ENCODE data around the gene TXNRD3. TPM values are rescaled to one million over a fixed set of nuclear protein-coding genes. Genes with fewer than 3 reads are reported as not detected.
"Not testable (repeated sequence)": the region's sequence is repeated elsewhere in the genome, so short reads cannot be mapped to it uniquely, and the experiment has no call there.

TXNRD3 gene
- total RNA-seq, 4 donors from 2014 or later, result 1.4 to 11.6 (median 2.8) TPM

DNA sequence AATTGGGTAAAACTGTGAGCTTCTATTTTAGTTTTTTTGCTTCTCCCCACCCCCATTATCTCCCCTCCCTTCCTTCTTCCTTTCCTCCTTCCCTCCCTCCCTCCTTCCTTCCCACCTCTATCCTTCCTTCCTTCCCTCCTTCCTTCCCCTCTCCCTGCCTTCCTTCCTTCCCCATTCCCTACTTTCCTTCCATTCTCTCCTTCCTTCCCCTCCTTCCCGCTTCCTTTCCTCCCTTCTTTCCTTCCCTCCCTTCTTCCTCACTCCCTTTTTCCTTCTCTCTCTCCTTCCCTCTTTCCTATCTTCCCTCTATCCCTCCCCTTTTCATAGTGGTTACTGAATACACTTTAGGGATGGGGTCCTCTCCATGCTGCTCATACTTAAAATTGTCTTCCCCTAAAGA, 55.8 kb downstream of the TXNRD3 start:
- H3K36me3 ChIP-seq, result no peaks in the 10 kb centered on the region
- DNase-seq, result no peak
- no peaks in the 10 kb centered on the region for H3K9me3 ChIP-seq
- H3K27ac ChIP-seq, result no peak overlapping the region
- no peak for TF ChIP-seq POLR2A (IDR thresholded peaks at IDR 0.05)
- TF ChIP-seq, protein P1, sequence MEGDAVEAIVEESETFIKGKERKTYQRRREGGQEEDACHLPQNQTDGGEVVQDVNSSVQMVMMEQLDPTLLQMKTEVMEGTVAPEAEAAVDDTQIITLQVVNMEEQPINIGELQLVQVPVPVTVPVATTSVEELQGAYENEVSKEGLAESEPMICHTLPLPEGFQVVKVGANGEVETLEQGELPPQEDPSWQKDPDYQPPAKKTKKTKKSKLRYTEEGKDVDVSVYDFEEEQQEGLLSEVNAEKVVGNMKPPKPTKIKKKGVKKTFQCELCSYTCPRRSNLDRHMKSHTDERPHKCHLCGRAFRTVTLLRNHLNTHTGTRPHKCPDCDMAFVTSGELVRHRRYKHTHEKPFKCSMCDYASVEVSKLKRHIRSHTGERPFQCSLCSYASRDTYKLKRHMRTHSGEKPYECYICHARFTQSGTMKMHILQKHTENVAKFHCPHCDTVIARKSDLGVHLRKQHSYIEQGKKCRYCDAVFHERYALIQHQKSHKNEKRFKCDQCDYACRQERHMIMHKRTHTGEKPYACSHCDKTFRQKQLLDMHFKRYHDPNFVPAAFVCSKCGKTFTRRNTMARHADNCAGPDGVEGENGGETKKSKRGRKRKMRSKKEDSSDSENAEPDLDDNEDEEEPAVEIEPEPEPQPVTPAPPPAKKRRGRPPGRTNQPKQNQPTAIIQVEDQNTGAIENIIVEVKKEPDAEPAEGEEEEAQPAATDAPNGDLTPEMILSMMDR (IDR thresholded peaks at IDR 0.05), result no peak
- H3K4me3 ChIP-seq, result no peak overlapping the region
- H3K27me3 ChIP-seq, result no peaks in the 10 kb centered on the region
- H3K4me1 ChIP-seq, result no peaks in the 10 kb centered on the region

DNA sequence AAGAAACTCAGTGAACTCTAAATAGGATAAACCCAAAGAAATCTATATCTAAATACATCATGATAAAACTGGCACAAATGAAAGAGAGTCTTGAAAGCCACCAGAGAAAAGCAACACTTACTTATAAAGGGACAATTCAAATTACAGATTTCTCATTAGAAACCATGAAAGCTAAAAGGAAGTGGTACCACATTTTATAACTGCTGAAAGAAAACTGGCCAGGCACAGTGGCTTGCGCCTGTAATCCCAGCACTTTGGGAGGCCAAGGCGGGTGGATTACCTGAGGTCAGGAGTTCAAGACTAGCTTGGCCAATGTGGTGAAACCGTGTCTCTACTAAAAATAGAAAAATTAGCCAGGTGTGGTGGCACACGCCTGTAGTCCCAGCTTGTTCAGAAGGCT, 59.4 kb downstream of the TXNRD3 start:
- H3K4me3 ChIP-seq, H3K27me3 ChIP-seq, H3K4me1 ChIP-seq, H3K36me3 ChIP-seq, H3K9me3 ChIP-seq, DNase-seq, H3K27ac ChIP-seq: not testable (repeated sequence)

DNA sequence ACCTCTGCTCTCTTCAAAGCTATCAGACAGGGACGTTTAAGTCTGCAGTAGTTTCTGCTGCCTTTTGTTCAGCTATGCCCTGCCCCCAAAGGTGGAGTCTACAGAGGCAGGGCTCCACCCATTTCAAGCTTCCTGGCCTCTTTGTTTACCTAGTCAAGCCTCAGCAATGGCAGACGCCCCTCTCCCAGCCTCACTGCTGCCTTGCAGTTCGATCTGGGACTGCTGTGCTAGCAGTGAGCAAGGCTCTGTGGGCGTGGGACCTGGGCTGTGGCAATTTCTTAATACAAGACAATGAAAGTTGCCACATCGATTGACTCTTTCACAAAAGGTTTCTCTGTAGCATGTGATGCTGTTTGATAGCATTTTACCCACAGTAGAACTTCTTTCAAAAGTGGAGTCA, 63.4 kb downstream of the TXNRD3 start:
- not testable (repeated sequence) for H3K27me3 ChIP-seq, H3K4me1 ChIP-seq, H3K9me3 ChIP-seq, H3K27ac ChIP-seq, H3K36me3 ChIP-seq, H3K4me3 ChIP-seq, DNase-seq

GRCh38 chr3:126582311-126582710, 72.6 kb downstream of the TXNRD3 start:
- TF ChIP-seq, protein P1 (IDR thresholded peaks at IDR 0.05), result no peak
- TF ChIP-seq POLR2A (IDR thresholded peaks at IDR 0.05), result no peak
- Histone ChIP-seq H3K27ac (no peak overlapping the region), H3K36me3 (no peaks in the 10 kb centered on the region), H3K4me3 (no peak overlapping the region), H3K9me3 (no peaks in the 10 kb centered on the region), H3K27me3 (no peaks in the 10 kb centered on the region), H3K4me1 (no peaks in the 10 kb centered on the region)
- DNase-seq, result no peak

GRCh38 chr3:126581569-126581968, 73.4 kb downstream of the TXNRD3 start:
- Histone ChIP-seq H3K4me3 (no peak overlapping the region), H3K27me3 (no peaks in the 10 kb centered on the region), H3K9me3 (no peaks in the 10 kb centered on the region), H3K36me3 (no peaks in the 10 kb centered on the region), H3K4me1 (no peaks in the 10 kb centered on the region), H3K27ac (no peak overlapping the region)
- no peak for TF ChIP-seq POLR2A (IDR thresholded peaks at IDR 0.05)
- TF ChIP-seq, protein P1 (IDR thresholded peaks at IDR 0.05), result no peak
- DNase-seq, result no peak

DNA sequence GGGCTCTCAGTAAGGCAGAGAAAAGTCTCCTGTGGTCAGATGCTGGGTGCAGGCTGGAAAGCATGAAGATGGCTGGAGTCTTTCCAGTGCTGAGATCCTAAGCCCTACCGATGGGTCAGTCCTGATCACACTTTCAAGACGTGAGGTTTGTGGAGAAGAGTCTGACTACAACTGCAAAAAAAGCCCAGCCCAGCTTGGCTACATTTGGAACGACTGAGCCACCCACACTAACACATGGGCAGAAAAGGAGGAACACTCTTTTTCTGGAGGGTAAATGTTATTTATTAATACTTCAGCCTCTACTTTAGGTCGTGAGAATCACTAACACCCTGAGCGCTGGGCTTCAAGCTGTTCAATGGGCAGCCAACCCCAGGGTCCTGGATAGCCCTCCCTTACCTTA, 74.2 kb downstream of the TXNRD3 start:
- Histone ChIP-seq H3K4me3 (no peak overlapping the region), H3K36me3 (no peaks in the 10 kb centered on the region), H3K4me1 (no peaks in the 10 kb centered on the region), H3K27me3 (no peaks in the 10 kb centered on the region), H3K9me3 (no peaks in the 10 kb centered on the region), H3K27ac (no peak overlapping the region)
- DNase-seq, result no peak
- no peak for TF ChIP-seq POLR2A (IDR thresholded peaks at IDR 0.05)

DNA sequence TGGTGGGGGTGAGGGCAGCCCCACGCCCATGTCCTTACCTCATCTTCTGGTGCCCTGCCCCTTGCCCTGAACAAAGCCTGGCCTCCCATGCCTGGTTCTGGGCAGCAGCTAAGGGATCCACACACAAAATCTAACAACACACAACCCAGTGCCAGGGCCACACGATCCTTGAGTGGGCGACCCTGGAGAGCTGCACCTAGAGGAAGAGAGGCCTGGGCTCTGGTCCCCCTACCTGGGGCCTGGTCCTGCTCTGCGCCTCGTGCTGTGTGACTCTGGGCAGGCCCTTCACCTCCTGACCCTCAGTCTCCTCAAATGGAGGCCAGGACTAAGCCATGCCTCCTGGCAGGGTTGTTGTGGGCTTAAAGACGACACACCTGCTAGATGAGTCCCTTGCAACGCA, 76.2 kb downstream of the TXNRD3 start:
- no peaks in the 10 kb centered on the region for H3K4me1 ChIP-seq
- TF ChIP-seq, protein P1 (IDR thresholded peaks at IDR 0.05), result no peak
- TF ChIP-seq POLR2A (IDR thresholded peaks at IDR 0.05), result no peak
- H3K9me3 ChIP-seq, result no peaks in the 10 kb centered on the region
- no peak overlapping the region for H3K4me3 ChIP-seq
- no peaks in the 10 kb centered on the region for H3K27me3 ChIP-seq
- H3K27ac ChIP-seq, result no peak overlapping the region
- DNase-seq, result no peak
- H3K36me3 ChIP-seq, result no peaks in the 10 kb centered on the region

All from Peyer's patch (tissue), 4 donors.